ENCODE measurements around the gene ZNF764. TPM values are rescaled to one million over a fixed set of nuclear protein-coding genes. Genes with fewer than 3 reads are reported as not detected.

Gene ZNF764
- total RNA-seq, 1 experiment from 2014 or later: 9.1 TPM

GRCh38 chr16:30569746-30570635 is 11.8 kb upstream of the ZNF764 start (continued):
- no peak for TF ChIP-seq REST (IDR thresholded peaks at IDR 0.05; ENCODE audit: low read depth)
- TF ChIP-seq CTCF (IDR thresholded peaks at IDR 0.05 in 2 of 3, conservative IDR thresholded peaks at IDR 0.05 in 1 of 3; ENCODE audit: borderline replicate concordance in 1 of 3, insufficient read depth in 1 of 3, low read depth in 2 of 3, low read length in 2 of 3): no peak
- TF ChIP-seq ZBTB33 (IDR thresholded peaks at IDR 0.05; ENCODE audit: extremely low read depth, insufficient replicate concordance, low read length): no peak

Data from HCT116 (cell line).